HCT116 (cell line): ENCODE results near the gene TRMO.

Experiments
- CTCF ChIP-seq, 3 experiments: fragments of 200-600 bp in 1 of 3; sonication (generic) in 1 of 3; IDR thresholded peaks in 2 of 3; conservative IDR thresholded peaks in 1 of 3; 2 replicates each; pipeline ENCODE4 v1.5.1; 2012 to 2017; ENCODE audit warnings: low read depth in 2 of 3, low read length in 2 of 3, antibody characterized with exemption in 1 of 3, borderline replicate concordance in 1 of 3, control low read depth in 1 of 3, mild to moderate bottlenecking in 1 of 3, mixed read lengths in 1 of 3, mixed run types in 1 of 3, moderate library complexity in 1 of 3; ENCODE audit not compliant: insufficient read depth in 1 of 3
- ELF1 ChIP-seq: IDR thresholded peaks from 2 replicates; pipeline ENCODE4 v1.6.1; 2012; ENCODE audit warnings: low read depth, borderline replicate concordance
- EZH2phosphoT487 ChIP-seq: fragments of 200-600 bp; IDR thresholded peaks from 2 replicates; pipeline ENCODE4 v1.6.1; 2018; ENCODE audit warnings: antibody characterized with exemption, borderline replicate concordance
- MAX ChIP-seq: IDR thresholded peaks from 2 replicates; pipeline ENCODE4 v1.6.1; 2012
- POLR2A ChIP-seq: IDR thresholded peaks from 2 replicates; pipeline ENCODE4 v1.7.0; 2011; ENCODE audit warnings: borderline replicate concordance; ENCODE audit not compliant: insufficient read depth, insufficient read length; ENCODE audit errors: extremely low read depth
- POLR2AphosphoS5 ChIP-seq: IDR thresholded peaks from 2 replicates; pipeline ENCODE4 v1.6.1; 2011; ENCODE audit warnings: mild to moderate bottlenecking, low read depth, low read length, moderate library complexity
- SP1 ChIP-seq: IDR thresholded peaks from 2 replicates; pipeline ENCODE4 v1.6.1; 2012; ENCODE audit warnings: low read depth
- TCF7L2 ChIP-seq: IDR thresholded peaks from 2 replicates; pipeline ENCODE4 v1.7.0; 2011; ENCODE audit warnings: borderline replicate concordance, inconsistent platforms; ENCODE audit not compliant: insufficient read depth, insufficient read length; ENCODE audit errors: extremely low read depth
- YY1 ChIP-seq: IDR thresholded peaks from 2 replicates; pipeline ENCODE4 v1.6.1; 2011; ENCODE audit warnings: low read length, low read depth, moderate library complexity, mild to moderate bottlenecking; ENCODE audit not compliant: insufficient replicate concordance; ENCODE audit errors: extremely low read depth
- ZFX ChIP-seq: fragments of 450-650 bp; IDR thresholded peaks from 2 replicates; pipeline ENCODE4 v1.6.1; 2017
- ZNF274 ChIP-seq: fragments of 200-500 bp; sonication (Bioruptor generic); IDR thresholded peaks from 2 replicates; pipeline ENCODE4 v1.6.1; 2014; ENCODE audit warnings: mild to moderate bottlenecking, low read depth, low read length, inconsistent platforms

GRCh38 chr9:97906236-97906831 lies 16.0 kb downstream of the TRMO start:
- TF ChIP-seq CTCF (IDR thresholded peaks at IDR 0.05 in 2 of 3, conservative IDR thresholded peaks at IDR 0.05 in 1 of 3; ENCODE audit: borderline replicate concordance in 1 of 3, insufficient read depth in 1 of 3, low read depth in 2 of 3, low read length in 2 of 3) (no peak), EZH2phosphoT487 (no peak), POLR2A (no peak), YY1 (no peak), ZFX (no peak), TCF7L2 (no peak), POLR2AphosphoS5 (no peak), MAX (no peak), ELF1 (no peak), ZNF274 (no peak), SP1 (no peak)
